ENCODE measurements around the gene PRKCA.

PRKCA gene

DNA sequence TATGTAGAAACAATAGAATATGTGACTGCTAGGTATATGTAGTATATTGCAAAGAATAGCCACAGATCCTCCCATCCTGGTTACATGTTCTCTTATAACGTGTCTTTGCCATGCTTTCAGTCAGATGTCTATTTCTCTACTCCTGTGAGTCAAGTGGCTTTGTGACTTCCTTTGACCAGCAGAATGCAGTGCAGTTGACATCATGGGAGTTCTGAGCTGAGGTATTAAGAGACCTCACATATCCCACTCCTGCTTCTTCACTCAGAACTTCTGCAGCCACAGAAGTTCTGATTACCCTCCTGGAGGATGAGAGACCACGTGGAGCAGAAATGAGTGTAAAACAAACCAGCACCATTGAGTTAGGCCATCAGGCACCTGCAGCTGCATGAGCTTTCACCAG lies 222.5 kb downstream of the PRKCA start:
- Histone ChIP-seq H2AK5ac (ENCODE audit: low read depth, low read length) (no peak overlapping the region), H3K9me3 (replicated peaks in 1 of 2; ENCODE audit: control insufficient read depth in 2 of 2, insufficient read depth in 1 of 2, low read depth in 1 of 2, low read length in 2 of 2) (peaks cover 0 to 2% of the 10 kb centered on the region in 2 donors), H4K8ac (ENCODE audit: low read depth, low read length) (no peak overlapping the region), H3K79me1 (ENCODE audit: low read depth, low read length) (no peaks in the 10 kb centered on the region), H2AFZ (ENCODE audit: low read length) (no peak overlapping the region), H3K23ac (ENCODE audit: low read depth, low read length, poor library complexity) (no peak overlapping the region), H3K14ac (ENCODE audit: low read length) (no peak overlapping the region), H3K27ac (replicated peaks; ENCODE audit: low read length) (no peak overlapping the region), H3K4me2 (ENCODE audit: insufficient read depth, low read length, poor library complexity, severe bottlenecking) (no peak overlapping the region), H2BK12ac (ENCODE audit: low read length) (no peak overlapping the region), H3K27me3 (ENCODE audit: control insufficient read depth in 3 of 3, insufficient read depth in 3 of 3, low read depth in 1 of 3, low read length in 3 of 3) (no peaks in the 10 kb centered on the region), H3K18ac (ENCODE audit: low read length) (no peak overlapping the region), H3K4ac (ENCODE audit: low read length) (no peak overlapping the region), H2BK120ac (ENCODE audit: low read depth, low read length) (no peak overlapping the region), H2BK15ac (ENCODE audit: low read length) (no peak overlapping the region), H4K91ac (ENCODE audit: low read depth, low read length, poor library complexity) (no peak overlapping the region), H3K4me3 (ENCODE audit: low read length in 2 of 2) (no peak overlapping the region), H3K4me1 (ENCODE audit: control insufficient read depth in 2 of 2, insufficient read depth in 1 of 2, low read depth in 1 of 2, low read length in 2 of 2) (peaks cover 0 to 4% of the 10 kb centered on the region in 2 donors), H3K9ac (ENCODE audit: low read depth, low read length, poor library complexity) (no peak overlapping the region), H3K36me3 (replicated peaks in 1 of 2; ENCODE audit: control insufficient read depth in 2 of 2, insufficient read depth in 2 of 2, low read length in 2 of 2) (no peaks in the 10 kb centered on the region), H2BK5ac (ENCODE audit: low read length) (no peak overlapping the region)
- no CpG with 5 or more reads among the region's 2 CpGs for WGBS, 2 donors (ENCODE audit: extremely low coverage in 2 of 2, insufficient read length in 2 of 2, insufficient replicate concordance in 1 of 2)
- no peak for DNase-seq (ENCODE audit: low spot score)

DNA sequence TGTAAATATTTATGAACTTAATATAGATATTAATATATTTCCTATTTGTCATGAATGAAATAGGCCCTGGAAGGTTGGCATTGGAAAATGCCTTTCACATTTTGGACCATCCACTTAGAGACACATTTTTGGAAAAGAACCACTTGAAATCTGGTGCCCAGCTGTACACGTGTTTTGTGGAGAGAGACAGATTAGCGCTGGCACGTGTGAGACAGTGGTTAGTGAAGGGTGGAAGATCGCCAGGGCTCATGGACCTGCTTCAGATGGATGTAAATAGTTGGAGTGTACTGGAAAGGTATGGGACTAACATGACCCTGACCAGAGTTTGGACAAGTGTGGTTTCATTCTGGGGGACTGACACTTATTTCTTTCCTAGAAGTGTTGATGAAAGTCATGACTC lies 222.9 kb downstream of the PRKCA start:
- Histone ChIP-seq H2BK120ac (ENCODE audit: low read depth, low read length) (no peak overlapping the region), H2BK5ac (ENCODE audit: low read length) (no peak overlapping the region), H2BK15ac (ENCODE audit: low read length) (no peak overlapping the region), H3K79me1 (ENCODE audit: low read depth, low read length) (no peaks in the 10 kb centered on the region), H3K4me3 (ENCODE audit: low read length in 2 of 2) (no peak overlapping the region), H2AK5ac (ENCODE audit: low read depth, low read length) (no peak overlapping the region), H3K4me1 (ENCODE audit: control insufficient read depth in 2 of 2, insufficient read depth in 1 of 2, low read depth in 1 of 2, low read length in 2 of 2) (peaks cover 0 to 4% of the 10 kb centered on the region in 2 donors), H3K9me3 (replicated peaks in 1 of 2; ENCODE audit: control insufficient read depth in 2 of 2, insufficient read depth in 1 of 2, low read depth in 1 of 2, low read length in 2 of 2) (peaks cover 0 to 2% of the 10 kb centered on the region in 2 donors), H4K91ac (ENCODE audit: low read depth, low read length, poor library complexity) (no peak overlapping the region), H2BK12ac (ENCODE audit: low read length) (no peak overlapping the region), H3K4ac (ENCODE audit: low read length) (no peak overlapping the region), H3K4me2 (ENCODE audit: insufficient read depth, low read length, poor library complexity, severe bottlenecking) (no peak overlapping the region), H3K27ac (replicated peaks; ENCODE audit: low read length) (no peak overlapping the region), H3K18ac (ENCODE audit: low read length) (no peak overlapping the region), H3K27me3 (ENCODE audit: control insufficient read depth in 3 of 3, insufficient read depth in 3 of 3, low read depth in 1 of 3, low read length in 3 of 3) (no peaks in the 10 kb centered on the region), H3K14ac (ENCODE audit: low read length) (no peak overlapping the region), H3K9ac (ENCODE audit: low read depth, low read length, poor library complexity) (peak overlapping the region; percentile 26), H4K8ac (ENCODE audit: low read depth, low read length) (no peak overlapping the region), H3K23ac (ENCODE audit: low read depth, low read length, poor library complexity) (no peak overlapping the region), H3K36me3 (replicated peaks in 1 of 2; ENCODE audit: control insufficient read depth in 2 of 2, insufficient read depth in 2 of 2, low read length in 2 of 2) (no peaks in the 10 kb centered on the region), H2AFZ (ENCODE audit: low read length) (no peak overlapping the region)
- DNase-seq (ENCODE audit: low spot score), result no peak
- no CpG with 5 or more reads among the region's 4 CpGs for WGBS, 2 donors (ENCODE audit: extremely low coverage in 2 of 2, insufficient read length in 2 of 2, insufficient replicate concordance in 1 of 2)

DNA sequence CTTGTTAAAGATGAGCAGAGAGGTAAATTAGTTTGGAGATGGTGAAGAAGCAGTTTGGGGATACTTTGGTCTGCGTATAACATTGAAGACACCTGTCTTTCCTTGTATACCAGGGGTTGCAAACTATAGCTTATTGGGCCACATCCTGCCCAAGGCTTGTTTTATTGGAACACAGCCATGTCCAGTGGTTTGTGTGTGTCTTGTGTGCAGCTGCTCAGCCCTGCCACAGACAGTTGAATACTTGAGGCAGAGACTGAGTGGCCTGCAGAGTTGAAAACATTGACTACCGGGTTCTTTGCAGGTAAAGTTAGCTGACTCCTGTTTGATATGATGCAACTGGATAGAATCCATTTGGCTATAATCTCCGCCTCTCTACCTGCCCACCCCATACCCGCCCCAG lies 224.4 kb downstream of the PRKCA start:
- Histone ChIP-seq H3K4ac (ENCODE audit: low read length) (no peak overlapping the region), H3K27me3 (ENCODE audit: control insufficient read depth in 3 of 3, insufficient read depth in 3 of 3, low read depth in 1 of 3, low read length in 3 of 3) (no peaks in the 10 kb centered on the region), H2BK15ac (ENCODE audit: low read length) (no peak overlapping the region), H3K4me1 (ENCODE audit: control insufficient read depth in 2 of 2, insufficient read depth in 1 of 2, low read depth in 1 of 2, low read length in 2 of 2) (peaks cover 4 to 14% of the 10 kb centered on the region in 2 donors), H4K91ac (ENCODE audit: low read depth, low read length, poor library complexity) (no peak overlapping the region), H2BK120ac (ENCODE audit: low read depth, low read length) (no peak overlapping the region), H3K14ac (ENCODE audit: low read length) (no peak overlapping the region), H3K4me3 (ENCODE audit: low read length in 2 of 2) (no peak overlapping the region), H2AFZ (ENCODE audit: low read length) (no peak overlapping the region), H2BK12ac (ENCODE audit: low read length) (no peak overlapping the region), H3K36me3 (replicated peaks in 1 of 2; ENCODE audit: control insufficient read depth in 2 of 2, insufficient read depth in 2 of 2, low read length in 2 of 2) (no peaks in the 10 kb centered on the region), H2AK5ac (ENCODE audit: low read depth, low read length) (no peak overlapping the region), H3K23ac (ENCODE audit: low read depth, low read length, poor library complexity) (no peak overlapping the region), H3K79me1 (ENCODE audit: low read depth, low read length) (no peaks in the 10 kb centered on the region), H3K9me3 (replicated peaks in 1 of 2; ENCODE audit: control insufficient read depth in 2 of 2, insufficient read depth in 1 of 2, low read depth in 1 of 2, low read length in 2 of 2) (peaks cover 0 to 2% of the 10 kb centered on the region in 2 donors), H3K18ac (ENCODE audit: low read length) (no peak overlapping the region), H3K4me2 (ENCODE audit: insufficient read depth, low read length, poor library complexity, severe bottlenecking) (no peak overlapping the region), H3K27ac (replicated peaks; ENCODE audit: low read length) (no peak overlapping the region), H2BK5ac (ENCODE audit: low read length) (no peak overlapping the region), H3K9ac (ENCODE audit: low read depth, low read length, poor library complexity) (no peak overlapping the region), H4K8ac (ENCODE audit: low read depth, low read length) (no peak overlapping the region)
- WGBS, 2 donors (ENCODE audit: extremely low coverage in 2 of 2, insufficient read length in 2 of 2, insufficient replicate concordance in 1 of 2), result no CpG with 5 or more reads among the region's 4 CpGs
- DNase-seq (ENCODE audit: low spot score), result no peak

DNA sequence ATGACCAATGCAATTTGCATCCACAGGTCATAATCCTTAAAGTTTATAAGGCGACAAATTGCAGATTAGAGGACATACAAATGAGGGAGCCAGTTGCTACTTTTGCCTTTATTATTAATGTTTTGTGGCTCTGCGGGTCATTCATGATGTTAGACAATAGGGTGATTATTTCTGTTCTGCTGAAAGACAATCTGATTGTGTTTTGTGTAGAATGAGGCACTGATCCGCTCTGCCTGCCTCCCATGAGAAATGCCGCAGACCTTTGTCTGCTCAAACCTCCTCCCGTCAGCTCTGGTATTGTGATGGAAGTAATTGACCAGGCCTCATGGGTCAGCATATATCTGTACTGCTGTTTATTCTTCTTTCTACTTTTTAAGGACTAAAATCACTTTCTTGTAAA lies 224.9 kb downstream of the PRKCA start:
- H2BK5ac ChIP-seq (ENCODE audit: low read length), result no peak overlapping the region
- no peak overlapping the region for H3K4ac ChIP-seq (ENCODE audit: low read length)
- no peaks in the 10 kb centered on the region for H3K36me3 ChIP-seq (replicated peaks in 1 of 2; ENCODE audit: control insufficient read depth in 2 of 2, insufficient read depth in 2 of 2, low read length in 2 of 2)
- no peak overlapping the region for H2AFZ ChIP-seq (ENCODE audit: low read length)
- no peak overlapping the region for H2BK120ac ChIP-seq (ENCODE audit: low read depth, low read length)
- no peak overlapping the region for H2AK5ac ChIP-seq (ENCODE audit: low read depth, low read length)
- H3K23ac ChIP-seq (ENCODE audit: low read depth, low read length, poor library complexity), result no peak overlapping the region
- H3K9me3 ChIP-seq (replicated peaks in 1 of 2; ENCODE audit: control insufficient read depth in 2 of 2, insufficient read depth in 1 of 2, low read depth in 1 of 2, low read length in 2 of 2), result peaks cover 0 to 2% of the 10 kb centered on the region in 2 donors
- H4K91ac ChIP-seq (ENCODE audit: low read depth, low read length, poor library complexity), result no peak overlapping the region
- no peak overlapping the region for H3K14ac ChIP-seq (ENCODE audit: low read length)
- no peak overlapping the region for H3K9ac ChIP-seq (ENCODE audit: low read depth, low read length, poor library complexity)
- H3K4me2 ChIP-seq (ENCODE audit: insufficient read depth, low read length, poor library complexity, severe bottlenecking), result no peak overlapping the region
- H3K4me3 ChIP-seq (ENCODE audit: low read length in 2 of 2), result no peak overlapping the region
- no peak overlapping the region for H3K18ac ChIP-seq (ENCODE audit: low read length)
- H3K27me3 ChIP-seq (ENCODE audit: control insufficient read depth in 3 of 3, insufficient read depth in 3 of 3, low read depth in 1 of 3, low read length in 3 of 3), result no peaks in the 10 kb centered on the region
- H3K79me1 ChIP-seq (ENCODE audit: low read depth, low read length), result no peaks in the 10 kb centered on the region
- no CpG with 5 or more reads among the region's 5 CpGs for WGBS, 2 donors (ENCODE audit: extremely low coverage in 2 of 2, insufficient read length in 2 of 2, insufficient replicate concordance in 1 of 2)
- no peak for DNase-seq (ENCODE audit: low spot score)
- H3K27ac ChIP-seq (replicated peaks; ENCODE audit: low read length), result no peak overlapping the region
- H2BK15ac ChIP-seq (ENCODE audit: low read length), result no peak overlapping the region
- H3K4me1 ChIP-seq (ENCODE audit: control insufficient read depth in 2 of 2, insufficient read depth in 1 of 2, low read depth in 1 of 2, low read length in 2 of 2), result peaks cover 5 to 15% of the 10 kb centered on the region in 2 donors
- H2BK12ac ChIP-seq (ENCODE audit: low read length), result no peak overlapping the region
- no peak overlapping the region for H4K8ac ChIP-seq (ENCODE audit: low read depth, low read length)

All from neuronal stem cell (in vitro differentiated cells).